Mesenchymal stem cell (in vitro differentiated cells and primary cell): Measurements from ENCODE around the gene DCAF8.

ENCODE experiments used
- DNase-seq: peaks from one replicate; pipeline ENCODE4 v3.0.0-alpha.2; 2013
- H2AFZ ChIP-seq: one replicate; pipeline ENCODE4 v1.6.1; 2013; ENCODE audit warnings: low read depth, mild to moderate bottlenecking, control low read depth, inconsistent platforms, low read length, moderate library complexity
- H2AK5ac ChIP-seq: 2 replicates; pipeline ENCODE4 v1.6.1; 2013; ENCODE audit warnings: low read length, moderate library complexity, mild to moderate bottlenecking, inconsistent platforms; ENCODE audit not compliant: severe bottlenecking
- H2BK120ac ChIP-seq: one replicate; pipeline ENCODE4 v1.6.1; 2013; ENCODE audit warnings: low read depth, mild to moderate bottlenecking, inconsistent platforms, low read length, moderate library complexity
- H2BK12ac ChIP-seq, 2 experiments: one replicate each; pipeline ENCODE4 v1.6.1; 2013; ENCODE audit warnings: inconsistent platforms in 2 of 2, low read length in 2 of 2, mild to moderate bottlenecking in 2 of 2, moderate library complexity in 2 of 2, control low read depth in 1 of 2
- H2BK15ac ChIP-seq: one replicate; pipeline ENCODE4 v1.6.1; 2013; ENCODE audit warnings: mild to moderate bottlenecking, low read depth, inconsistent platforms; ENCODE audit not compliant: poor library complexity, severe bottlenecking
- H2BK5ac ChIP-seq: 2 replicates; pipeline ENCODE4 v1.6.1; 2013; ENCODE audit warnings: low read depth, mild to moderate bottlenecking, low read length, control low read depth, inconsistent platforms; ENCODE audit not compliant: poor library complexity, severe bottlenecking
- H3K14ac ChIP-seq, 2 experiments: one replicate each; pipeline ENCODE4 v1.6.1; 2013; ENCODE audit warnings: inconsistent platforms in 2 of 2, low read length in 2 of 2, control low read depth in 1 of 2, mild to moderate bottlenecking in 1 of 2, moderate library complexity in 1 of 2
- H3K18ac ChIP-seq, 2 experiments: one replicate each; pipeline ENCODE4 v1.6.1; 2013; ENCODE audit warnings: inconsistent platforms in 2 of 2, low read length in 2 of 2, control low read depth in 1 of 2, low read depth in 1 of 2, mild to moderate bottlenecking in 1 of 2
- H3K23ac ChIP-seq, 2 experiments: one replicate each; pipeline ENCODE4 v1.6.1; 2013; ENCODE audit warnings: inconsistent platforms in 2 of 2, low read length in 2 of 2, mild to moderate bottlenecking in 2 of 2, moderate library complexity in 2 of 2, control low read depth in 1 of 2
- H3K27ac ChIP-seq: 2 replicates; pipeline ENCODE4 v1.5.1; 2013; ENCODE audit warnings: mild to moderate bottlenecking, moderate library complexity, low read length, control low read depth, inconsistent platforms; ENCODE audit not compliant: poor library complexity, severe bottlenecking
- H3K27me3 ChIP-seq, 2 experiments: 2 replicates each; pipeline versions ENCODE4 v1.6.1 to v1.7.0; 2013; ENCODE audit warnings: low read length in 2 of 2, mild to moderate bottlenecking in 2 of 2, moderate library complexity in 2 of 2, control low read depth in 1 of 2, inconsistent platforms in 1 of 2; ENCODE audit not compliant: control insufficient read depth in 1 of 2, insufficient read depth in 1 of 2
- H3K36me3 ChIP-seq, 2 experiments: 2 replicates each; pipeline versions ENCODE4 v1.6.1 to v1.7.0; 2013; ENCODE audit warnings: low read length in 2 of 2, control low read depth in 1 of 2, inconsistent platforms in 1 of 2, low read depth in 1 of 2, mild to moderate bottlenecking in 1 of 2; ENCODE audit not compliant: insufficient read depth in 2 of 2, control insufficient read depth in 1 of 2
- H3K4ac ChIP-seq, 2 experiments: one replicate each; pipeline ENCODE4 v1.6.1; 2013; ENCODE audit warnings: inconsistent platforms in 2 of 2, low read length in 2 of 2, mild to moderate bottlenecking in 2 of 2, moderate library complexity in 2 of 2, control low read depth in 1 of 2, low read depth in 1 of 2
- H3K4me1 ChIP-seq: 2 replicates; pipeline ENCODE4 v1.6.1; 2013; ENCODE audit warnings: low read depth, low read length, control low read depth; ENCODE audit not compliant: control insufficient read depth, insufficient read depth
- H3K4me2 ChIP-seq: 2 replicates; pipeline ENCODE4 v1.6.1; 2013; ENCODE audit warnings: low read length, mild to moderate bottlenecking, inconsistent platforms; ENCODE audit not compliant: poor library complexity, severe bottlenecking
- H3K4me3 ChIP-seq, 2 experiments: 2 replicates each; pipeline versions ENCODE4 v1.5.1 to v1.7.0; 2013; ENCODE audit warnings: low read length in 2 of 2, mild to moderate bottlenecking in 2 of 2, control low read depth in 1 of 2, low read depth in 1 of 2; ENCODE audit not compliant: insufficient read depth in 1 of 2
- H3K79me1 ChIP-seq: replicated peaks from 2 replicates; pipeline ENCODE4 v1.6.1; 2013; ENCODE audit warnings: mild to moderate bottlenecking, control low read depth, low read length, inconsistent platforms; ENCODE audit not compliant: poor library complexity, severe bottlenecking
- H3K9ac ChIP-seq: 2 replicates; pipeline ENCODE4 v1.7.0; 2013; ENCODE audit warnings: mild to moderate bottlenecking, low read length, moderate library complexity
- H3K9me3 ChIP-seq: 2 replicates; pipeline ENCODE4 v1.7.0; 2013; ENCODE audit warnings: mild to moderate bottlenecking, low read length; ENCODE audit not compliant: control insufficient read depth
- H4K8ac ChIP-seq: one replicate; pipeline ENCODE4 v1.6.1; 2013; ENCODE audit warnings: inconsistent platforms, mild to moderate bottlenecking, low read length, moderate library complexity
- H4K91ac ChIP-seq: one replicate; pipeline ENCODE4 v1.6.1; 2013; ENCODE audit warnings: mild to moderate bottlenecking, low read length, inconsistent platforms
- WGBS: methylation state at CpG from one replicate; pipeline ENCODE4 v1.1.7; 2013; ENCODE audit warnings: mixed read lengths; 5-methylcytosine and 5-hydroxymethylcytosine counted together

DCAF8 gene

DNA sequence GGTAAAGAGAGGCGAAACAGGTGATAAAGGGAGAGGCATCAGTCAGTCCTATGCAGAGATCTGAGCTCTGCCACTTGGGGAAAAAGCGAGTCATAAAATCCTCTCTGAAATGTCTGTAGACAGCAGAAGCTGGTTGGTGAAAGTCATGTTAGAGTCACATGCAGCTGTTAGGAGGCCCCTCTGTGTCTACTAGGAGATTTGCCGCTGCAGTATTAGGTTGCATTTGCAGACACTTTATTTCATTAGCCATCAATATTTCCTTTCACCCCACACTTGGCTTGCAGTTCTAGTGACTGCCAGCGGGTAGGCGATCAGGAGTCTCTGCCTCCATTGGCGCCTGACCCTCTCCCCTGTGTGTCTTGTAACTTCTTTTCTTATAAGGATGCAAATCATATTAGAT is 94.8 kb downstream of the DCAF8 start:
- Histone ChIP-seq H3K4me2 (no peak overlapping the region), H3K14ac (no peak overlapping the region), H2AFZ (no peak overlapping the region), H2BK120ac (no peak overlapping the region), H3K9ac (no peak overlapping the region), H3K4ac (no peak overlapping the region), H2BK12ac (no peak overlapping the region), H2BK5ac (no peak overlapping the region), H3K36me3 (no peaks in the 10 kb centered on the region), H3K18ac (no peak overlapping the region), H3K27ac (no peak overlapping the region), H3K4me1 (peaks cover 14% of the 10 kb centered on the region), H2BK15ac (no peak overlapping the region), H3K23ac (no peak overlapping the region), H2AK5ac (no peak overlapping the region), H3K4me3 (no peak overlapping the region), H4K8ac (no peak overlapping the region), H3K9me3 (no peaks in the 10 kb centered on the region), H4K91ac (no peak overlapping the region), H3K79me1 (no peaks in the 10 kb centered on the region), H3K27me3 (peaks cover 10 to 28% of the 10 kb centered on the region in 2 experiments)
- DNase-seq = no peak
- 82% methylated on average over 6 of the region's 6 CpGs for WGBS

DNA sequence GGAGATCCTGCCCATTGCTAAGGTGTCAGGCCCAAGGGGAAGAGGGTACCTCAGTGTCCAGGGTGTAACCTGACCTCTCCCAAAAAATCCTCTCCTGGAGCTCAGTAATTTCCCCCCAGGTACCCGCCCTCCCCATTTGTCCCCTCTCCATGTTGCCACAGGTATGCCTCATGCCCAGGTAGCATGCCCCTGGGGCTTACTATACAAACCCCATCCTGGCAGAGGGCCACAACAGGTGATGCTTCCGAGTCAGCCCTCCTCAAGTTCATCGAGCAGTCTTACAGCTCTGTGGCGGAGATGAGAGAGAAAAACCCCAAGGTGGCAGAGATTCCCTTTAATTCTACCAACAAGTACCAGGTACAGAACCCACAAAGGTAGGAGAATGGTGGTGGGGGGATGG is 95.3 kb downstream of the DCAF8 start:
- H3K27me3 ChIP-seq = peaks cover 8 to 27% of the 10 kb centered on the region in 2 experiments
- H3K4me3 ChIP-seq = no peak overlapping the region
- no peak overlapping the region for H3K27ac ChIP-seq
- H3K9ac ChIP-seq = no peak overlapping the region
- H3K4me2 ChIP-seq = no peak overlapping the region
- H2AFZ ChIP-seq = no peak overlapping the region
- H3K36me3 ChIP-seq = no peaks in the 10 kb centered on the region
- H3K23ac ChIP-seq = no peak overlapping the region
- no peak overlapping the region for H2BK12ac ChIP-seq
- H2BK15ac ChIP-seq = no peak overlapping the region
- H2BK5ac ChIP-seq = no peak overlapping the region
- no peaks in the 10 kb centered on the region for H3K79me1 ChIP-seq
- 76% methylated on average over 2 of the region's 4 CpGs for WGBS
- H3K4ac ChIP-seq = no peak overlapping the region
- H3K18ac ChIP-seq = no peak overlapping the region
- no peak overlapping the region for H4K8ac ChIP-seq
- H4K91ac ChIP-seq = no peak overlapping the region
- H3K14ac ChIP-seq = no peak overlapping the region
- H3K4me1 ChIP-seq = peaks cover 18% of the 10 kb centered on the region
- no peak overlapping the region for H2BK120ac ChIP-seq
- no peaks in the 10 kb centered on the region for H3K9me3 ChIP-seq
- DNase-seq = no peak
- H2AK5ac ChIP-seq = peak overlapping the region; percentile 46

DNA sequence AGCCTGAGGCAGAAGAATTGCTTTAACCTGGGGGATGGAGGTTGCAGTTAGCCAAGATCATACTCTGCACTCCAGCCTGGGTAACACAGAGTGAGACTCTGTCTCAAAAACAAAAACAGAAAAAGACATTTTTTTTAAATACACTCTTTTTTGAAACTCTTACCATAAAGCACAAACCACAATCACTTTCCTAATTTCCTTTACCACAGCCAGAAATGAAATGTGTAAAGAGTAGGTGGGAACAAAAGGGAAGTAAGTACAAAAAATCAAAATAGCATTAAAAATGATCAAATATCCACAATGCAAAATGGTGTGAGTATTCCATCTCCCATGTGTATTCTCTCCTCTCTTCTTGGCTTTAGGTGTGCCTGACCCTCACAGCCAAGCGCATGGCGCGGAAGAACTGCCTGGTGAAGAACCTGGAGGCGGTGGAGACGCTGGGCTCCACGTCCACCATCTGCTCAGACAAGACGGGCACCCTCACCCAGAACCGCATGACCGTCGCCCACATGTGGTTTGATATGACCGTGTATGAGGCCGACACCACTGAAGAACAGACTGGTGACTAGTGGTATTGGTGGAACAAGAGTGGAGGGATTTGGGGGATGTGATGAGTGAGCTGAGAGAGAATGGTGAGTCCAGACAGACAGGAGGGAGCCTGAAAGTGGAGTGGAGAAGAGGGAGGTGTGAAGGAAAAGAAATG is 96.0 kb downstream of the DCAF8 start:
- H3K4ac ChIP-seq = no peak overlapping the region
- no peak overlapping the region for H3K4me2 ChIP-seq
- no peak overlapping the region for H3K9ac ChIP-seq
- H4K8ac ChIP-seq = no peak overlapping the region
- H3K36me3 ChIP-seq = no peaks in the 10 kb centered on the region
- DNase-seq = no peak
- no peak overlapping the region for H2BK12ac ChIP-seq
- no peak overlapping the region for H3K14ac ChIP-seq
- H4K91ac ChIP-seq = no peak overlapping the region
- peaks cover 16% of the 10 kb centered on the region for H3K4me1 ChIP-seq
- no peaks in the 10 kb centered on the region for H3K79me1 ChIP-seq
- no peak overlapping the region for H3K18ac ChIP-seq
- no peak overlapping the region for H3K4me3 ChIP-seq
- no peak overlapping the region for H2AFZ ChIP-seq
- H3K27me3 ChIP-seq = peaks cover 12 to 27% of the 10 kb centered on the region in 2 experiments
- H2BK120ac ChIP-seq = no peak overlapping the region
- H2AK5ac ChIP-seq = no peak overlapping the region
- H3K23ac ChIP-seq = no peak overlapping the region
- H2BK15ac ChIP-seq = no peak overlapping the region
- H2BK5ac ChIP-seq = no peak overlapping the region
- H3K27ac ChIP-seq = no peak overlapping the region
- no peaks in the 10 kb centered on the region for H3K9me3 ChIP-seq
- WGBS = 91% methylated on average over 12 of the region's 12 CpGs
